Activated CD8-positive, alpha-beta memory T cell treated with anti-CD3 and anti-CD28 coated beads for 1 hour (primary cell): ENCODE data around the gene RBM17.
"Not testable (repeated sequence)": the region's sequence is repeated elsewhere in the genome, so short reads cannot be mapped to it uniquely, and the experiment has no call there.

Source experiments
- DNase-seq, 2 donors: peaks; one replicate each; pipeline ENCODE4 v3.0.0-alpha.2; 2020; ENCODE audit warnings: low read depth in 1 of 2; ENCODE audit errors: extremely low read depth in 1 of 2

The RBM17 gene

DNA sequence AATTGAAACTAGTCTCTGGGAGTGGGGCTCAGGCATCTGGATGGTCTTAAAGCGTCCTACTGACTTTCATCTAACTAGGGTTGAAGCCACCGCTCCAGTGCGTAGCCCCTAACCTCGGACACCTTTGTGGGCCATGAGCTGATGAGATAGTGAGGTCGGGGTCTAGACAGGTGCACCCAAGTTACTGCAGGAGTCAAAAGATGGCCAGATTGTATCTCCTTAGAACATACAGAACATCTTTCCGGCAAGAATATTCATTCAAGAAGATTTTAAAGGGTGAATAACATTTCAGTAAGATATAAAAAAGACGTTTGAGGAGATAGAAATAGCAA, 20.6 kb downstream of the RBM17 start:
- DNase-seq: no peak

DNA sequence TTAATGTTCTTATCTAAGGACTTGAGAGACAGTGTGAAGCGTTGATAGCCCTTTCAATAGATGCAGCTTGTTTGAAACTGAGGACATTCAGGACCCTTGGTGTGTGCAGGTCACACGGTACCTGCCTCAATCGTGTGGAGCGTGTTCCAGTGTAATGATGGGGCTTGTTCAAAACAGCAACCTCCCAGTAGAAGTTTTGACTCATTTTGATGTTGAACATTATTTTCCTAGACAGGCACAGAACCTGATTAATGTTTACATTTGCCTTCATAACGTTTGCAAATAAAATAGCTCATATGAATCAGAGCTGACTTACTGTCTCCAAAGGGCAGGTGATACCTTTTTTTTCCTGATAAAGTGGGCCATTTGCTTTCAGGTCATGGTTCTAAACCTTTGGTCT, 21.3 kb downstream of the RBM17 start:
- DNase-seq: no peak

DNA sequence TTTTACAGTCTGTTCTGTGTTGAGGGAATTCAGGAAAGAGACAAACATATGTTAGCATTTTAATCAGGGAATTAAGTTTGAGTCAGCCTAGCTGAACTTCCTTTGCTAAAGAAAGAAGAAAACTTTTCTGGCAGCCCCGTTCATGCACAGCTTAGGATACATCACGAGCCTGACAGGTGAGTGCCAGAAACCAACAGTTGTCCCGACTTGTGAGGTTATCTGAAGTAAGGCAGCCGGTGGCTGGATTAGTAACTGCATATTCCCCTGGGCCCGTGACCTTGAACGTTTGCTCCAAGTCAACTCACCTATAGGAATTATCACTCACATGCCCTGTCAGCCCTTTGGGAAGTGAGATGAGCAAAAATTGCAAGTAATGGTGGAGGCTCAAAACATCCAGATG, 24.1 kb downstream of the RBM17 start:
- DNase-seq: no peak

DNA sequence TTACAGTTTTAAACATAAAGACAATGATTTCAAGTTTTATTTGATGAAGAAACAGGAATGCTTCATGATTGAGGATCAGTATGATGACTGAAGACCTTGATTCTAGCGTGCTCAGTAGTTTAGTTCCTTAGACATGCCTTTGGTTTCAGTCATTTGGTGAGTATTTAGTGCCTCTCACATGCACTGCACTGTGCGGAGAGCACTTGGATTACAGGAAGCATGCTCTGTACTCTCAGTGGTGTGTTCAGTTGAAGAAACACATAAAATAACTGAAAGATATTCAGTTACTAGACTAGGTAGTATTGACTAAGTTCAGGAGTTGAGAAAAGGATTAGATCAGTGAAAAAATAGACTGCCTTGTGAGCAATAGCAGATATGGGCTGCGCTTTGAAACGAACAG, 25.5 kb downstream of the RBM17 start:
- no peak for DNase-seq

DNA sequence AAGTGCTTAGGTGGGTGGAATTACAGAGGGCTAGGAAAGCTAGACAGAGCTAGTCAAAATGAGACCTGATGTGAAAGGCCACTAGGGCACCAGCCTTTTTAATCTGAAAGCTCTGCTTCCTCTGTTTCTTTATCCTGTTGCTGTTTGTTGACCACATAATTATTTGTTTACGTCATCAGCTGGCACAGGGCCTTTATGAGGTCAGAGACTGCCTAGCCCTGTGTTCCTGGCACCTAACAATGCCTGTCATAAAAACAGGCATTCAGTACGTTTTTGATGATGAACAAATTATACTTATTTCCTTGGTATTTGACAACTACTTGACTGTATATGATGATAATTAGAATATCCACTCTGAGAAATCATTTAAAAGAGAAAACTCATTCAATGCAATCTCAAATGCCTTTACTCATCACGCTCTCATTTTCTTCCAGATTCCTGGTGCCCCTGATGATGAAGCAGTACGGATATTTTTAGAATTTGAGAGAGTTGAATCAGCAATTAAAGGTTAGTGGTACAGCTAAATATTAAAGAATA, 26.0 kb downstream of the RBM17 start:
- DNase-seq: no peak

DNA sequence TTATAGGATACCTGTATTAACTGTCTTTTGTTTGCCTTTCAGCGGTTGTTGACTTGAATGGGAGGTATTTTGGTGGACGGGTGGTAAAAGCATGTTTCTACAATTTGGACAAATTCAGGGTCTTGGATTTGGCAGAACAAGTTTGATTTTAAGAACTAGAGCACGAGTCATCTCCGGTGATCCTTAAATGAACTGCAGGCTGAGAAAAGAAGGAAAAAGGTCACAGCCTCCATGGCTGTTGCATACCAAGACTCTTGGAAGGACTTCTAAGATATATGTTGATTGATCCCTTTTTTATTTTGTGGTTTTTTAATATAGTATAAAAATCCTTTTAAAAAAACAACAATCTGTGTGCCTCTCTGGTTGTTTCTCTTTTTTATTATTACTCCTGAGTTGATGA, 26.6 kb downstream of the RBM17 start:
- no peak for DNase-seq

DNA sequence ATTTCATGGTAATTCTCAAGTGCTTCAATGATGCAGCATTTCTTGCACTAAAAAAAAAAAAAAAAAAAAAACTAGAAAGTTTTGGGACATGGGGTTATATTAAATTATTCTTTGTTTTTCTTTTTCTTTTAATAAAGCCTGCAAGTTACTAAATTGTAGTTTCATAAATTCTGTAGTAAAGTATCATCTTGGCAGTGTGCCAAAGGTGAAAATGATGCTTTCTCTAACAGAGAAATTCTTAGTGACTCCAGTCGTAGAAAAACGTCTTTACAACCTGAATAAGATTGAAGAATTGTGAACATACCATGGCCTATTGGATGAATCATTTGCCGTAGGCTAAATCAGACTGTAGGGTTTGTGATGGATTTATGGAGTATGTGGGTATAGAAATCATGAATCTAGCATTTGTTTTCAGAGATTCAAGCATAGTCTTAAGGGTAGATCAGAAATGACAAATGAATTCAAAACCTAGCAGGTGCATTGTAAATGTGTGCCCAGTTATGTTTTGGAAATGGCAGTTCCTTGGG, 27.1 kb downstream of the RBM17 start:
- no peak for DNase-seq

DNA sequence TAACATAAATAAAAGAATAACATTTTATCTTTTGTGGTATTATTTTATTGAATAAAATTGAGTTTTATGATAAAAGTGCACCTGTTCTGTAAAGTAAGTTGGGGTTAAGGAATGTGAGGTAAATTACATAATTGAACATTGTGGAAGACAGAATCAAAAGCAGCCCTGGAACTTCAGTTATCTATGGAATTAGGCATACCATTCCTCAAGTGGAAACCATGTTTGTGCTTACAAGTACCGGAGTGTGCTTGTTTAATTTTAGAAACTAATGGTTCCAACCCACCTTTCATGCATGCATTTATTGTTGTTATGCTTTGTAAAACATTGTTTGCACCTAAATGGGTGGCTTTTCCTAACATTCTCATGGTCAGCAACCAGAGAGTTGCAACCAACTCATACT, 28.0 kb downstream of the RBM17 start:
- DNase-seq: no peak

DNA sequence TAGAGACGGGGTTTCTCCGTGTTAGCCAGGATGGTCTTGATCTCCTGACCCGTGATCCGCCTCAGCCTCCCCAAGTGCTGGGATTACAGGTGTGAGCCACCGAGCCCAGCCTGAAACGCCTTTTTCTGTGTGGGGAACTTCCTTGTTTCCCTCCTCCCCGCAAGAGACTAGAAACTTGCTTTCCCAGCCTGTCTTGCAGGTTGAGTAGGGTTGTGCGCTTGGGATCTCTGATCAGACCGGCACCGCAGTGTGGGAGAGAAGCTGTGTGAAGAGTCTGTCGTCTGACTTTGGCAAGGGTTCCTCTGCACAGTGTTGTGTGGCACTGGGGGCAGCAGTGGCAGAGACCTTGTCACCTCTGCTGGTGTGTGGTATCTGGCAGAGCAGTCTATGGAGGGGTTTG, 28.9 kb downstream of the RBM17 start:
- DNase-seq: no peak

DNA sequence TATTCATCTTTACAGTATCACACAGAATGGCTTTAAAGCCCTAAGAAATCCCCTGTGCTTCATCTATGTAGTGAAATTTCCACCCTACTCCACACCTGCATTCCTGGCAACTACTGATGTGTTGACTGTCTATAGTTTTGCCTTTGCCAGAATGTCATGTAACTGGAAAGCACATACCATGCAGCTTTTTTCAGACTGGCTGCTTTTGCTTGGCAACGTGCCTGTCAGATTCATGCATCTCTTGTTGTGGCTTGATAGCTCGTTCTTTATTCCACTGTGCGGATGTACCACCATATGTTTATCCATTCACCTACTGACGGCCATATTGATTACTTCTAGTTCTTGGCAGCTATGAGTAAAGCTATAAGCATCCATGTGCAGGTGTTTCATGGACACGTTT, 30.6 kb downstream of the RBM17 start:
- DNase-seq: no peak

DNA sequence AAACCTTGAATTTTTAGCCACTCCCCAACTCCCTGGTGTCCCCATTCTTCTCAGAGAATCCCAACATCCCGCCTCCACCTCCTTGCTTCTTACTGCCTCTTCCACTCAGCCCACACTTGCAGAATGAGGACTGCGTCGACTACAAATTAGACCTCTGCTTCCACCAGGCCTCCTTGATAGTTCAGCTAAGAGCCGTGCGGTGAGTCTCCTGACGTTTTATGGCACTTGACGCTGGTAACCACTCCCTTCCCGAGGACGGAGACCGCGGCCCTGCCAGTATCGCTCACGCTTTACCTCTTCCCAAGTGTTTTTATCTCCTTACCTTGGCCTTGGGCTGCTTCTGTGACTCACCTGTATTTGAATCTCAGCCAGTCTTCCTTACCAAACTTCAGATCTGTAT, 31.1 kb downstream of the RBM17 start:
- DNase-seq: no peak

DNA sequence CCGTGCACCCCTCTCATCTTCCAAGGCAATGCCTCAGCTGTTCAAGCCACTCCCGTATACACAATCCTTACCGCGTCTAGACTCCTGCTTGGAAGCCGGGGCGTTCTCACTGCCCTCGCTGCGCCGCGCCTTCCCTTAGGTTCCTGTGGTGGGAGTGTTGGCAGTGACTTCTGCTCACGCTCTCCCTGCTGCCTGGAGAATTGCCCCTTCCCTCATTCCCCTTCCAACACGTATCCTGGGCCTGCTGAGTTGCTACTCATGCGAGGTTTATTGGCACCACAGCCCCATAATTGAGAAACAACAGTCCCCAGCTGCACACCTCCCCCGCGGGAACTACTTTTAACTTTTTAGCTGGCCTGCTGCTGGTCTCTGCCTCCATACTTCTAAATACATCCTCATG, 31.9 kb downstream of the RBM17 start:
- DNase-seq: no peak

DNA sequence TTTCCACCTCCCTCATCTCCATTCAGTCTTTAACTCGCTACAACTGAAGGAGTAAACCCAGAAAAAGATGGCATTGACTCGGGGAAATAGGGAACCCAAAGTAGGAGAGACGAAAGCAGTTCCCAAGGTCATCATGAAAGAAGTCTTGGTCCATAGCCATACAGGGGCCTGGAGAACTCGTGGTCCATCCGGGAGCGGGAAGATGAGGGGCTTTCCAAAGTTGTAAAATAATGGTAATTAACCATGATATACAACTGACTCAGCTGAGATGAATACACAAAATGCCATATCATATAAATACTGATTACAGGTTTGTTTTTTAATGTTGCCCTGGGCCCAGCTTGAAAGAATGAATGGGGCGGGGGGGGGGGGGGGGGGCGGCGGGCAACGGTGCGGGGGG, 32.3 kb downstream of the RBM17 start:
- no peak for DNase-seq

DNA sequence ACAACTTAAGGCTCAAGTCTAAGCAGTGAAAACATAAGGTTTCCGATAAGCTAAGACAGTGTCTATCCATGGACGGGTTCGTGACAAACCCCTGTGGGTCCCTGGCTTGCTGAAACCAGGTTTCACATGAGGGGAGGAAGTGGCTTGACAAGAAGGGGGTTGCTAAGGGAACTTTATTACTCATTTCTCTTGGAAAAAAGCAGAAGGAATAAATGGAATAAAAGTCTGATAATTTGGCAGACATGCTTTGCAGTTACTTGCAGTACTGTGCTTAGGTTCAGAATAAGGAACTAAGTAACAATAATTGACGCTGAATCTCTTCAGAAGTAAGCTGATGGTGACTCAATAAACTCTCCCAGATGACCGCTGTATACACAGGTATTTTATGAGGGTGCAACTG, 34.7 kb downstream of the RBM17 start:
- DNase-seq: no peak

DNA sequence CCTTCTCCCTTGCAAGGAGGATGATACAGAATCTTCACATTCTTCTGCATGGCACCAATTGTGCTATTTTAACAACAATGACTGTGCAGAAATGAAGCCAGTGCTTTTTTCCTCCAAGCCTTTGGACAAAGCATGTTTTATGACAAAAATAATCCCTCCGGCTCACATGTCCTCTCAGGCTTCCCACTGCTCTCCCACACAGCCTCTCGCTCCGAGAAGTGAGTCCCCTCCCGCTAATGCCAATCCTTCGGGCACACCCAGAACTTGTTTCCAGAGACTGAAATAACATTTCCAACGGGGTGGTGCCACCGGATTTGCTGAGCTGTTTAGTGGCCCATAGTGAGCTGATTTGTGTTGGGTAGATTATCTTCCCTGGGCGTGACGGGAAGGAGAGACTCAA, 35.8 kb downstream of the RBM17 start:
- DNase-seq: no peak

DNA sequence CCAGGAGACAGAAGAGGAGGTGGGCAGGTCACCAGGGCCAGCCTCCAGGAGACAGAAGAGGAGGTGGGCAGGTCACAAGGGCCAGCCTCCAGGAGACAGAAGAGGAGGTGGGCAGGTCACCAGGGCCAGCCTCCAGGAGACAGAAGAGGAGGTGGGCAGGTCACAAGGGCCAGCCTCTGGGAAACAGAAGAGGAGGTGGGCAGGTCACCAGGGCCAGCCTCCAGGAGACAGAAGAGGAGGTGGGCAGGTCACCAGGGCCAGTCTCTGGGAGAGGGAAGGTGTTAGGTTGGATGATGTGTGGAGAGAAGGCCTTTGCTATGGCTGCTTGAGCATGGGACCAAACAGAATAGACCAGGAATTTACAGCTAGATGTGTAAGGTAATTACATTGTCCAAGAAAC, 38.6 kb downstream of the RBM17 start:
- not testable (repeated sequence) for DNase-seq

DNA sequence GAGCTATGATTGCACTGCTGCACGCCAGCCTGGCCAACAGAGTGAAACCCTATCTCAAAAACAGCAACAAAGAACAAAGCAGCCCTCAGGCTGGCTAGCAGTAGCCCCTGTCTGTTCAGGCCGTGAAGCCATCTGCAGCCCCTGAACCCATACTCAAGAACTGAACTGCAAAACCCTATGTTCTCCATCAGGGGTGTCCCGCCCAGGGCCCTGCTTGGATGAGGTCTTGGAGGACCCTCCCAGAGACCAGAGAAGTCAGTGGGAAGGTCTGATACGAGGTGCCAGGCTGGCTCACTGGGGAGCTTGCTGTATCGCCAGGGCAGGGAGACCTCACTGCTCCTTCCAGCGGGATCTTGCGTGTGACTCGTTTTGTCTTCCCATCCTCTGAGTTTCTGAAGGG, 39.3 kb downstream of the RBM17 start:
- DNase-seq: no peak

DNA sequence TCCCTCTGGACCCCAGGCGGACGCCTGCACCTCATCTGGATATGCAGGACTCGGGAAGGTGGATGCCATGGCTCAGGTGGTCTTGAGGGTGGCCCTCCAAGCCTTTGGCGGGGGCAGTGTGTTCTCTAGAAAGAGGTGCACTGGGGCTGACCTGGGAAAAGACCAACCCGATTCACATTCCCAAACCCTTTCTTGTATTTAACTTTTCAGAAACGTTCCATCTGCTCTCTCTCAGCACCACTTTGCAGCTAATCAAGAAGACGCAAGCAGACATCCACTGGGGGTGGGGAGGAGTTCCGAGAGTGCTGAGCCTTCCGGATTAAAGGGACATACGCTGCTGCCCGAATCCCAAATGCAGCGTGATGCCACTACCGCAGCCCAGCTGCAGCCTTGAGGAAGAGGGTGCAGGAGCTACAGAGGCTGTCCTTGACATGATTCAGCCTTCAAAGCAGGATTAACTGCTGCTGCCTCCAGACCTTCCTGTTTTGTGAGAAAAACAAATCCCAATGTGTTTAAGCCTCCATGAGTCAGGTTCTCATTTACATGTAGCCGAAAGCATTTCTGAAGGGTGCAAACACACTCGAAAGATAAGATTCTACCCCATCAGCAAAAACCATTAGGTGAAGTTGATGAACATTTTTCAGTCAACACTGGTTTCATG, 39.9 kb downstream of the RBM17 start:
- no peak for DNase-seq

DNA sequence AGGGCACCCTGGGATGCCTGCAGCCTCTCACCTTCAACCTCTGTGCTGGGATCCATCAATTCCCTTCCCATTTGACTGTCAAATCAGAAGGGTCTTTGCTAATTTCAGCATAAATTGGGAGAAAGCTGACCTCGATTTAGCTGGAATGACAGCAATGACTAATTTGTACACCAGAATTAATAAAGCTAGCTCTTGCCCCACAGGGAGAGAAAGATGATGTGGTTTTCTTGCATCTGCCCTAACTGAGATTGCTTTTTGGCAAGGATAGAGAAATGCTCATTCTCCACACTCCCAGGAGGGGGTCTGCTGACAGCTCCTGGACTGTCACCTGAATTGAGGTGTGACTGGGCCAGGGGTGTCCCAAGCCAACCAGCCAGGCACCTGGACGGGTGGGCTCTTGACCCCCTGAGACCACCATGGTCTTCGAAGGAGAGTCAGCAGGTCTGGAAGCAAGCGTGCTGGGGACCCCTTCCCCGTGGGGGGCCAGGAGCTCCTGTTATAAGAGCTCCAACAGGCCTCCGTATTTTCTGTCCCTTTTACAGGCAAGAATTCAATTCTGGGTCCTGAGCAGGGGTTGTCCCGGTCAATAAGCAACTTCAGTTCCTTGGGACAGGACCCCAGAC, 42.1 kb downstream of the RBM17 start:
- DNase-seq: no peak

DNA sequence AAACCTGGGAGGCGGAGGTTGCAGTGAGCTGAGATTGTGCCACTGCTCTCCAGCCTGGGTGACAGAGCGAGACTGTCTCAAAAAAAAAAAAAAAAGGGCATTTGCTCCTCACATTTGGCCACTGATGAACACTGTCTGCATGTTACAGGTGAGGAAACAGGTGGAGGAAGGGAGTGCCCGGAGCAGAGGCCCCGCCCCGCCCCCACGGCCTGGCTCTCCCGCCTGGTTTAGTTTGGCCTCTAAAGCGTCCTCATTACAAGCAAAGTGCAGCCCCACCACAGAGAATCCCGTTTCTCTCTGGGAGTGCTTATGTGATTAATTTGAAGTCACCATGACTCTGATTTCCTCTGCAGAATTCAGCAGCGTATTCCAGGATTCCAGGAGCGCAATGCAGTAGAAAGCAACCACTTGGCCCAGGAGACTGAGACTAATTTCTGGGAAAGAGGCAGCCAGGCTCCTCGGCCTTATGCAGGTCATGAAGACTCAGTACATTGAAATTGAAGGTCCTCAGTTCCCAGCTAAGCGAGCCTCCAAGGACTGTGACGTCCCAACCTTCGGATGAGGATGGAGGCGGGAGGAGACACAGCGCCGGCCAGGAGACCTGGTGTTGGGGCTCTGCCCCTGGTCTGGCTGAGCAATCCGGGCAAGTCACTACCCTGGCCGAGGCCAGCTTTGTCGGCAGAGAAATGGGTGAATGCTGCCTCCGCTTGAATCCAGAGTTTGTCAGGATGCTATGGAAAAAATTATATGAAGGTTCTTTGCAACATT, 44.7 kb downstream of the RBM17 start:
- DNase-seq: no peak

DNA sequence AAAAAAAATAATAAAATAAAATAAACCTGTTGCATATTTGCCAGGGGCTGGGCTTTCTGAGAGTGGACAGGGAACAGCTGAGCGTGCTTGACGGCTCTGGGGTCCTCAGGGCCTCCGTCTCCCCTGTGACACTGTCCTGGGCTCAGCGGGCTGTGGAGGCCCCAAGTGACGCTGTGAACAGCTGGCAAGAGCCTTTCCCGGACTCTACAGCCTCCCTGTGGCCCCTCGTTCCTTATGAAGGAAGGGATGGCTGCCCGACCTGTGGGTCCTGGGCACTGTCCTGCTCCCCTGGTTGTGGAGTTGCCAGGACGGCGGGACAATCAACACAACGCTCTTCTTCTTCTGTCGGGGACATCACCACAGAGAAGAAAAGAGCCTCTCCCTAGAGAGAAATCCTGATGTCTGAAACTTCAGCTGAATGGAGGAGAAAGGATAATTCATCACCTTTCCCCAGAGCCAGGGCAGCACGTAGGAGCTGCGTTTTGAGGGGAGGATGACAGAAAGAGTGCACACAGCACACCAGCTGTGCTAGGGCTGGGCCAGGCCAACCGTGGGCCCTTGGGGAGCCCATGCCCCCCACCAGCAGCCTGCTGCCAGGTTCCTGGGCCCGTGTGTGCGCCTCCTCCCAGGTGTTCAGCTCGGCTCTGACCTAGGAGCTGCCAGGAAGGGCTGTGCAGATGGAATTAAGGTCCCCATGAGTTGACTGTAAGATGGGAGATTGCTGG, 45.4 kb downstream of the RBM17 start:
- no peak for DNase-seq
